Raji (cell line): ENCODE results near the gene OSTC.

Experiments
- POLR2A ChIP-seq: IDR thresholded peaks from 2 replicates; pipeline ENCODE4 v1.6.1; 2011; ENCODE audit warnings: low read depth, low read length, control low read depth; ENCODE audit not compliant: insufficient read depth

Gene OSTC

GRCh38 chr4:108626056-108626455, 24.3 kb upstream of the OSTC start:
- no peak for TF ChIP-seq POLR2A

- no peak for TF ChIP-seq POLR2A
Observed at GRCh38 chr4:108628411-108628810, 22.0 kb upstream of the OSTC start.

- TF ChIP-seq POLR2A, result no peak
Observed at GRCh38 chr4:108635070-108635655, 15.2 kb upstream of the OSTC start.

- TF ChIP-seq POLR2A, result no peak
Observed at GRCh38 chr4:108636246-108636645, 14.2 kb upstream of the OSTC start.

GRCh38 chr4:108637856-108638255, 12.5 kb upstream of the OSTC start:
- no peak for TF ChIP-seq POLR2A

- TF ChIP-seq POLR2A, result no peak
Observed at GRCh38 chr4:108644237-108644636, 6.2 kb upstream of the OSTC start.

- no peak for TF ChIP-seq POLR2A
Observed at GRCh38 chr4:108646706-108647105, 3.7 kb upstream of the OSTC start.

- TF ChIP-seq POLR2A, result no peak
Observed at GRCh38 chr4:108649863-108650211, 562 bp upstream of the OSTC start.

GRCh38 chr4:108651014-108651791, 804 bp downstream of the OSTC start:
- no peak for TF ChIP-seq POLR2A

GRCh38 chr4:108662629-108663028, 12.2 kb downstream of the OSTC start:
- no peak for TF ChIP-seq POLR2A

- TF ChIP-seq POLR2A, result no peak
Observed at GRCh38 chr4:108674356-108674977, 24.1 kb downstream of the OSTC start.

- TF ChIP-seq POLR2A, result no peak
Observed at GRCh38 chr4:108681321-108681809, 31.0 kb downstream of the OSTC start.

GRCh38 chr4:108683479-108683878, 33.1 kb downstream of the OSTC start:
- no peak for TF ChIP-seq POLR2A

- TF ChIP-seq POLR2A, result no peak
Observed at GRCh38 chr4:108685036-108685686, 34.8 kb downstream of the OSTC start.

- TF ChIP-seq POLR2A, result no peak
Observed at GRCh38 chr4:108690738-108691137, 40.3 kb downstream of the OSTC start.

GRCh38 chr4:108693211-108693610, 42.8 kb downstream of the OSTC start:
- TF ChIP-seq POLR2A, result no peak

GRCh38 chr4:108693819-108694218, 43.4 kb downstream of the OSTC start:
- TF ChIP-seq POLR2A, result no peak
